SK-N-MC (cell line): ENCODE measurements around the gene HOXA6.

Experiments used
- EZH2 ChIP-seq: fragments of 200-600 bp; sonication (generic); IDR thresholded peaks from one replicate; pipeline ENCODE4 v1.6.1; 2017; ENCODE audit warnings: antibody characterized with exemption
- POLR2AphosphoS5 ChIP-seq: IDR thresholded peaks from 2 replicates; pipeline ENCODE4 v1.6.1; 2012; ENCODE audit warnings: mild to moderate bottlenecking, low read depth, low read length, borderline replicate concordance

GRCh38 chr7:27185854-27186667, 38.5 kb upstream of the HOXA6 start:
- TF ChIP-seq POLR2AphosphoS5: no peak
- no peak for TF ChIP-seq EZH2
